ENCODE results near the gene ODF2L. TPM values are rescaled to one million over a fixed set of nuclear protein-coding genes. Genes with fewer than 3 reads are reported as not detected.

ODF2L gene
- total RNA-seq, 1 donor: 57.9 TPM

DNA sequence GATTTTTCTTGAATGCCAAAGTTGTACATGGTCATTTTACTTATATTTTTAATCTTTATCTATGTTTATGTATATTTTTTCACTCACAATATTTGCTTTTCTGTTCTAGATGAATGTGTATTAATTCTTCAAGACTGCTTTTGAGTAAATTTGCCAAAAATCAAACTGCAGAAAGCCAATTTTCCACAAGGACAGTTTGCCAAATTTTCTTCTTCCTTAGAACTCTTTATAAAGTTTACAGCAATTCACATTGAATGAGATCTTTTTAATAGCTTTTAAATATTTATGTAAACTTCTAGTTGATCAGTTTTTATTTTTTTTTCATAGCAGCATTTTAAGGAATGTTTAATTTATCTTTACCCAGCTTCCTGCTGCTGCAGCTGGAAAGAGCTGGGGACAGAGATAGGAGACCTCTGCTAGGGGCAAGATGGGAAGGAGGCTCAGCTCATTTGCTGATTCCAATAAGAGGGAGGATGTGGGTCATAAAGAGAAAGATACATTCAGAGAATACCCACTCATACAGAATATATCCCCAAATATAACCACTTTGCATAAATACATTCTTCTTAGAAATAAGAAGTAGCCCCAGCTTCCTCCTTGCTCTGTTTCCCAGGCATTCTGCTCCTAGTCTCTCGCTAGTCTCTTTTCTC is 93.0 kb downstream of the ODF2L start:
- no peaks in the 10 kb centered on the region for H3K27me3 ChIP-seq (ENCODE audit: insufficient read depth, low read length)
- H3K9me3 ChIP-seq (ENCODE audit: low read depth, low read length): peaks cover 7% of the 10 kb centered on the region

More for the DNA sequence above, 93.0 kb downstream of the ODF2L start:
- no peaks in the 10 kb centered on the region for H3K4me1 ChIP-seq (ENCODE audit: insufficient read depth, low read length)
- no peak overlapping the region for H3K4me3 ChIP-seq (ENCODE audit: low read length)

Other genes with a start within 250 kb of the ODF2L start
- 0.84 TPM for gene COL24A1, start 239.6 kb downstream of the ODF2L start, total RNA-seq
- gene CLCA2, start 27.8 kb upstream of the ODF2L start, total RNA-seq: not detected
- gene CLCA1, start 72.6 kb upstream of the ODF2L start, total RNA-seq: not detected
- not detected for gene CLCA4, start 150.8 kb upstream of the ODF2L start, total RNA-seq

All from mononuclear cell (primary cell).